OCI-LY3 (cell line): ENCODE measurements around the gene PIK3R3.

Experiments
- EZH2phosphoT487 ChIP-seq: fragments of 200-600 bp; shearing (Covaris generic); IDR thresholded peaks from 2 replicates; pipeline ENCODE4 v1.6.1; 2018; ENCODE audit warnings: antibody characterized with exemption, mixed run types, low read depth
- TF ChIP-seq, protein P1 (sequence below): fragments of 200-600, 300-600 bp; sonication (generic); IDR thresholded peaks from 2 replicates; pipeline ENCODE4 v1.5.1; 2014; ENCODE audit warnings: antibody characterized with exemption, low read length, low read depth

DNA sequence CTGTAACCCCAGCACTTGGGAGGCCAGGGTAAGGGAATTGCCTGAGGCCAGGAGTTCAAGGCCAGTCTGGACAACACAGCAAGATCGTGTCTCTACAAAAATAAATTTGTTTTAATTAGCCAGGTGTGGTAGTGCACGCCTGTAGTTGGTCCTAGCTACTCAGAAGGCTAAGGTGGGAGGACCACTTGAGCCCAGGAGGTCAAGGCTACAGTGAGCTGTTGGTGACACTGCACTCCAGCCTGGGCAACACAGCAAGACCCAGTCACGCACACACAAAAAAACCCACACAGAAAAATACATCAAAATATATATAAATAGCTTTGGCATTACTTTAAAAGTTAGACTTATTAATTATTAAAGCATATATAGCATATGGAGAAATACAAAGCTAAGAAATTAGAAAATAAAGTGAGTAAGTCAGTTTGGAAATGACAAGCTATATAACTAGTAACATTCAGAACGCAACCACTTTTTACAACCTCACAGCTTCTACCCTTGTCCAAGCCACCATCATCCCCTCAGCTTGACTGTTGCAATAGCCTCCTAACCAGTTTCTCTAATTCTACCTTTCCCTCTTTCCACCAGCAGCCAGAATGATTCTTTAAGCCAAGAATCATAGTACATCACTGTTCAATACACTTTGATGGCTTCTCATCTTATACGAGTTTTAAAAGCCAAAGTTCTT is 14.5 kb downstream of the PIK3R3 start:
- TF ChIP-seq, protein P1, sequence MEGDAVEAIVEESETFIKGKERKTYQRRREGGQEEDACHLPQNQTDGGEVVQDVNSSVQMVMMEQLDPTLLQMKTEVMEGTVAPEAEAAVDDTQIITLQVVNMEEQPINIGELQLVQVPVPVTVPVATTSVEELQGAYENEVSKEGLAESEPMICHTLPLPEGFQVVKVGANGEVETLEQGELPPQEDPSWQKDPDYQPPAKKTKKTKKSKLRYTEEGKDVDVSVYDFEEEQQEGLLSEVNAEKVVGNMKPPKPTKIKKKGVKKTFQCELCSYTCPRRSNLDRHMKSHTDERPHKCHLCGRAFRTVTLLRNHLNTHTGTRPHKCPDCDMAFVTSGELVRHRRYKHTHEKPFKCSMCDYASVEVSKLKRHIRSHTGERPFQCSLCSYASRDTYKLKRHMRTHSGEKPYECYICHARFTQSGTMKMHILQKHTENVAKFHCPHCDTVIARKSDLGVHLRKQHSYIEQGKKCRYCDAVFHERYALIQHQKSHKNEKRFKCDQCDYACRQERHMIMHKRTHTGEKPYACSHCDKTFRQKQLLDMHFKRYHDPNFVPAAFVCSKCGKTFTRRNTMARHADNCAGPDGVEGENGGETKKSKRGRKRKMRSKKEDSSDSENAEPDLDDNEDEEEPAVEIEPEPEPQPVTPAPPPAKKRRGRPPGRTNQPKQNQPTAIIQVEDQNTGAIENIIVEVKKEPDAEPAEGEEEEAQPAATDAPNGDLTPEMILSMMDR = no peak
- TF ChIP-seq EZH2phosphoT487 = no peak
